Spinal cord (tissue), 10 donors: Measurements from ENCODE around the gene PPP1R18. TPM values are rescaled to one million over a fixed set of nuclear protein-coding genes. Genes with fewer than 3 reads are reported as not detected.
"Not testable (repeated sequence)": the region's sequence is repeated elsewhere in the genome, so short reads cannot be mapped to it uniquely, and the experiment has no call there.

Experiments
- DNase-seq, 6 donors: peaks; one replicate each; pipeline versions ENCODE4 v3.0.0 to v3.0.0-alpha.2; 2013 to 2015; ENCODE audit warnings: low spot score in 6 of 6, low read depth in 4 of 6
- H3K27ac ChIP-seq: one replicate; pipeline ENCODE4 v1.5.1; 2013; ENCODE audit warnings: low read depth, low read length, control low read depth
- H3K27me3 ChIP-seq: one replicate; pipeline ENCODE4 v1.6.1; 2013; ENCODE audit warnings: low read length; ENCODE audit not compliant: control insufficient read depth, insufficient read depth
- H3K36me3 ChIP-seq: one replicate; pipeline ENCODE4 v1.6.1; 2013; ENCODE audit warnings: low read length; ENCODE audit not compliant: control insufficient read depth, insufficient read depth
- H3K4me1 ChIP-seq: one replicate; pipeline ENCODE4 v1.6.1; 2013; ENCODE audit warnings: low read length; ENCODE audit not compliant: control insufficient read depth, insufficient read depth
- H3K4me3 ChIP-seq: one replicate; pipeline ENCODE4 v1.5.1; 2013; ENCODE audit warnings: low read depth, low read length, control low read depth
- H3K9me3 ChIP-seq: one replicate; pipeline ENCODE4 v1.6.1; 2013; ENCODE audit warnings: low read length; ENCODE audit not compliant: control insufficient read depth, insufficient read depth
- WGBS: methylation state at CpG from one replicate; pipeline ENCODE4 v1.1.5; 2013; ENCODE audit warnings: missing lambda C conversion rate; ENCODE audit not compliant: insufficient coverage; 5-methylcytosine and 5-hydroxymethylcytosine counted together
- polyA plus RNA-seq, 2 donors: library from polyadenylated mRNA; unstranded; fragments of 120-200 nt; gene quantifications; one replicate each; pipeline ENCODE4 v1.2.1, GENCODE V29; 2013; ENCODE audit not compliant: insufficient read length in 2 of 2
- total RNA-seq, 2 donors: library from RNA; depleted of rRNA in 1 of 2; stranded (reverse); fragments of 120-200 nt in 1 of 2; fragments of >200 nt in 1 of 2; gene quantifications; one replicate each; pipeline versions ENCODE4 v1.2.3 to v1.2.4, GENCODE V29; 2013 to 2014
- donor health status: healthy.

PPP1R18 gene
- total and polyA plus RNA-seq, 4 donors, result 14.5 to 49.3 (median 37.8) TPM

DNA sequence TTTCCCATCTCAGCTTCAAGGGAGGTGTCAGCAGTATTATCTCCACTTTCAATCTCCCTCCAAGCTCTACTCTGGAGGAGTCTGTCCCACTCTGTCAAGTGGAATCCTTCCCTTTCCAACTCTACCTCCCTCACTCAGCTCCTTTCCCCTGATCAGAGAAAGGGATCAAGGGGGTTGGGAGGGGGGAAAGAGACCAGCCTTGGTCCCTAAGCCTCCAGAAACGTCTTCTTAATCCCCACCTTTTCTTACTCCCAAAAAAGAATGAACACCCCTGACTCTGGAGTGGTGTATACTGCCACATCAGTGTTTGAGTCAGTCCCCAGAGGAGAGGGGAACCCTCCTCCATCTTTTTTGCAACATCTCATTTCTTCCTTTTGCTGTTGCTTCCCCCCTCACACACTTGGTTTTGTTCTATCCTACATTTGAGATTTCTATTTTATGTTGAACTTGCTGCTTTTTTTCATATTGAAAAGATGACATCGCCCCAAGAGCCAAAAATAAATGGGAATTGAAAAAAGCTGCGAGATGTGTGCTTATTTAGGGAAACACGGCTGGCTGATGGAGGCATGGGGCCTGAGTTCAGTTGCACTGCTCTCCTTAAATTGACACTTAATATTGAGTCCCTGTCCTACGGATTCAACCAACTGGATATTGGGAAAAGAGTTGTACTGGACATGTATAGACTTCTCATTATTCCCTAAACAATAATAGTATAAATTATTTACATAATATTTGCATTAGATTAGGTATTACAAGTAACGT, 38.6 kb upstream of the PPP1R18 start:
- WGBS, result 0% methylated on average over 2 of the region's 6 CpGs
- Histone ChIP-seq H3K27me3 (no peaks in the 10 kb centered on the region), H3K9me3 (no peaks in the 10 kb centered on the region), H3K4me3 (no peak overlapping the region), H3K36me3 (peaks cover 71% of the 10 kb centered on the region), H3K4me1 (peaks cover 25% of the 10 kb centered on the region), H3K27ac (no peak overlapping the region)
- DNase-seq, result peak in 1 of 6 donors; percentile 14

DNA sequence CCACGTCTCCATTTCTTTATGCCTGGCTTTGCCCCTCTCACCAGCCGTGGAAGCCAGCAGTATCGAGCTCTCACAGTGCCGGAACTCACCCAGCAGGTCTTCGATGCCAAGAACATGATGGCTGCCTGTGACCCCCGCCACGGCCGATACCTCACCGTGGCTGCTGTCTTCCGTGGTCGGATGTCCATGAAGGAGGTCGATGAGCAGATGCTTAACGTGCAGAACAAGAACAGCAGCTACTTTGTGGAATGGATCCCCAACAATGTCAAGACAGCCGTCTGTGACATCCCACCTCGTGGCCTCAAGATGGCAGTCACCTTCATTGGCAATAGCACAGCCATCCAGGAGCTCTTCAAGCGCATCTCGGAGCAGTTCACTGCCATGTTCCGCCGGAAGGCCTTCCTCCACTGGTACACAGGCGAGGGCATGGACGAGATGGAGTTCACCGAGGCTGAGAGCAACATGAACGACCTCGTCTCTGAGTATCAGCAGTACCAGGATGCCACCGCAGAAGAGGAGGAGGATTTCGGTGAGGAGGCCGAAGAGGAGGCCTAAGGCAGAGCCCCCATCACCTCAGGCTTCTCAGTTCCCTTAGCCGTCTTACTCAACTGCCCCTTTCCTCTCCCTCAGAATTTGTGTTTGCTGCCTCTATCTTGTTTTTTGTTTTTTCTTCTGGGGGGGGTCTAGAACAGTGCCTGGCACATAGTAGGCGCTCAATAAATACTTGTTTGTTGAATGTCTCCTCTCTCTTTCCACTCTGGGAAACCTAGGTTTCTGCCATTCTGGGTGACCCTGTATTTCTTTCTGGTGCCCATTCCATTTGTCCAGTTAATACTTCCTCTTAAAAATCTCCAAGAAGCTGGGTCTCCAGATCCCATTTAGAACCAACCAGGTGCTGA, 37.6 kb upstream of the PPP1R18 start:
- H3K4me1 ChIP-seq, result peaks cover 25% of the 10 kb centered on the region

DNA sequence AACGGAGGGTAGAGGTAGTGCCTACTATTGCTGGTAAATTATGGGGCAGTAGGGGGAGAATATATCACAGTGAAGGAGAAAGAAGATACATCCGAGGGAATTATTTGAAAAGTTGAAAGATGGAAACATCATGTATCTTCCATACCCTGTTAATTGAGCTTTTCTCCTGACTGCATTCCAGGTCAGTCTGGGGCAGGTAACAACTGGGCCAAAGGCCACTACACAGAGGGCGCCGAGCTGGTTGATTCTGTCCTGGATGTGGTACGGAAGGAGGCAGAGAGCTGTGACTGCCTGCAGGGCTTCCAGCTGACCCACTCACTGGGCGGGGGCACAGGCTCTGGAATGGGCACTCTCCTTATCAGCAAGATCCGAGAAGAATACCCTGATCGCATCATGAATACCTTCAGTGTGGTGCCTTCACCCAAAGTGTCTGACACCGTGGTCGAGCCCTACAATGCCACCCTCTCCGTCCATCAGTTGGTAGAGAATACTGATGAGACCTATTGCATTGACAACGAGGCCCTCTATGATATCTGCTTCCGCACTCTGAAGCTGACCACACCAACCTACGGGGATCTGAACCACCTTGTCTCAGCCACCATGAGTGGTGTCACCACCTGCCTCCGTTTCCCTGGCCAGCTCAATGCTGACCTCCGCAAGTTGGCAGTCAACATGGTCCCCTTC, 36.9 kb upstream of the PPP1R18 start:
- not testable (repeated sequence) for H3K27me3 ChIP-seq, H3K4me3 ChIP-seq, H3K27ac ChIP-seq, H3K9me3 ChIP-seq, DNase-seq
- WGBS, result 75% methylated on average over 14 of the region's 16 CpGs
- Histone ChIP-seq H3K4me1 (peaks cover 30% of the 10 kb centered on the region), H3K36me3 (peaks cover 57% of the 10 kb centered on the region)

More for the DNA sequence above, 37.6 kb upstream of the PPP1R18 start:
- not testable (repeated sequence) for DNase-seq, H3K27me3 ChIP-seq, H3K4me3 ChIP-seq, H3K27ac ChIP-seq, H3K9me3 ChIP-seq
- peaks cover 64% of the 10 kb centered on the region for H3K36me3 ChIP-seq
- WGBS, result 73% methylated on average over 11 of the region's 29 CpGs

DNA sequence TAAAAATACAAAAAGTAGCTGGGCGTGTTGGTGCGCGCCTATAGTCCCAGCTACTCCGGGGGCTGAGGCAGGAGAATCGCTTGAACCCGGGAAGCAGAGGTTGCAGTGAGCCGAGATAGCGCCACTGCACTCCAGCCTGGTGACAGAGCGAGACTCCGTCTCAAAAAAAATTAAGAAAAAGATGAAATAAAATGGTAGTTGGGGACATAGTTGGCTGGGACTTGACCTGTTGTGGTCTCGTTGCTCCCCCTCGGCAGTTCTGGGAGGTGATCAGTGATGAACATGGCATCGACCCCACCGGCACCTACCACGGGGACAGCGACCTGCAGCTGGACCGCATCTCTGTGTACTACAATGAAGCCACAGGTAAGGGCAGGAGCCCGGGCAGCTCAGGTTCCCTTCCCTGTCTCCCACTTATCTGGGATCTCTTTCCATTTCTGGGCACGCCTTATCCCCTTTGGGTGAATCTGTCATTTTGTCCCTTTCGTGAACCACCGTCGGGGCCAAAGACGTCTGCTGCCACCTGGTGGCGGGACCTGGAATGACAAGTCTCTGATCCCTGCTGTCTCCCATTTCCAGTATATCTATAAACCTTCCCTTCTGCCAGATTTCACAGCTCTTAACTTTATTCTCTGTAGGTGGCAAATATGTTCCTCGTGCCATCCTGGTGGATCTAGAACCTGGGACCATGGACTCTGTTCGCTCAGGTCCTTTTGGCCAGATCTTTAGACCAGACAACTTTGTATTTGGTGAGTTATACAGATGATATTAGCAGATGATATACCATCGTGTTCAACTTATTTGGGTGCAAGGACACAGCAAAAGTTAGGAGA, 36.1 kb upstream of the PPP1R18 start:
- Histone ChIP-seq H3K36me3 (peaks cover 50% of the 10 kb centered on the region), H3K4me3 (peak overlapping the region; percentile 82), H3K27me3 (no peaks in the 10 kb centered on the region)

DNA sequence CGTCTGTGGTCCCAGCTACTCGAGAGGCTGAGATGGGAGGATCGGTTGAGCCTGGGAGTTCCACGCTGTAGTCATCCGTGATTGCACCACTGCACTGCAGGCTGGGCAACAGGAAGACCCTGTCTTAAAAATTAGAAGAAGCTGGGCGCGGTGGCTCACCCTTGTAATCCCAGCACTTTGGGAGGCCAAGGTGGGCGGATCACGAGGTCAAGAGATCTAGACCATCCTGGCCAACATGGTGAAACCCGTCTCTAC, 35.5 kb upstream of the PPP1R18 start:
- Histone ChIP-seq H3K4me3 (peak overlapping the region; percentile 82), H3K27ac (peak overlapping the region; percentile 93), H3K36me3 (peaks cover 45% of the 10 kb centered on the region), H3K4me1 (peaks cover 36% of the 10 kb centered on the region)
- DNase-seq, result peak in 1 of 6 donors; percentile 39
- H3K9me3 ChIP-seq, H3K27me3 ChIP-seq: not testable (repeated sequence)
- 12% methylated on average over 9 of the region's 10 CpGs for WGBS

More for the DNA sequence above, 36.1 kb upstream of the PPP1R18 start:
- WGBS, result 11% methylated on average over 27 of the region's 27 CpGs
- peak in 3 of 6 donors; percentile 64 to 91 (median 91) for DNase-seq
- Histone ChIP-seq H3K9me3 (no peaks in the 10 kb centered on the region), H3K27ac (peak overlapping the region; percentile 52), H3K4me1 (peaks cover 36% of the 10 kb centered on the region)

DNA sequence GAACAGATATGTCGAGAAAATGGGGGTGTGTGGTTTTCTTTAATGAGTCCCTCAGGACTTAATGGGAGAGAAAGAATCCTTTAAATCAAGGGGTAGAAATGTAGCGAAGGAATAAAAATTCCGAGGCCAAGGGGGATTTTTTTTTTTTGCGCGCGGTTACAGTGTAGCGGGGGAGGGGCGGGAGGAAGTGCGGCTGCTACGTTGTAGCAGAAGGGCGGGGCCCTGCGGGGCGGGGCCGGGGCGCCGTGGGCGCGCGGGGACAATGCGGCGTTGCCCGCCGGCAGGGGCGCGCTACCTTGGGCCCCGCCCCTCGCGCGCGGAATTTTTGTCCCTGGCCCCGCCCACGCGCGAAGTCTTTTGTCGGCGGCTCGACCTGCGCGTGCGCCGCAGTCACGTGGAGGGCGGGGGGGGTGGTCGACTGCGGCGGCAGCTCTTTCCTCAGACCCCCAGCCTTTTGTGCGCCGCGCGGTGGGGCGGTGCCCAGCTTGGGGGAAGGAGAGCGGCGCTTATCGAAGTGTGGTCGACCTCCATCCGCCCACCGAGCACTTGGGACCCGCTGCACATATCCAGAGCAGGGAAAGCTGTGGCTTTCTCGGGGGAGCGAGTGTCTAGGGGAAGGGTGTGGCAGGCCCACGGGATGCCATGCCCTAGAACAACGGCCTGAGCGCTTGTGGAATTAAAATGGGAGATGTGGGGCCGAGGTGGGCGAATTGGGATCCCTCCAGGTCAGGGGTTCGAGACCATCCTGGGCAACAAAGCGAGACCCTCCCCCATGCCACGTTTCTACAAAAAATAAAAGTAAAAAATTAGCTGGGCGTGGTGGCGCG, 35.0 kb upstream of the PPP1R18 start:
- peak in 5 of 6 donors; percentile 72 to 98 (median 90) for DNase-seq
- 1% methylated on average over 65 of the region's 71 CpGs for WGBS
- Histone ChIP-seq H3K9me3 (no peaks in the 10 kb centered on the region), H3K27ac (peak overlapping the region; percentile 96), H3K4me3 (peak overlapping the region; percentile 82), H3K27me3 (no peaks in the 10 kb centered on the region), H3K36me3 (peaks cover 41% of the 10 kb centered on the region), H3K4me1 (peaks cover 40% of the 10 kb centered on the region)

DNA sequence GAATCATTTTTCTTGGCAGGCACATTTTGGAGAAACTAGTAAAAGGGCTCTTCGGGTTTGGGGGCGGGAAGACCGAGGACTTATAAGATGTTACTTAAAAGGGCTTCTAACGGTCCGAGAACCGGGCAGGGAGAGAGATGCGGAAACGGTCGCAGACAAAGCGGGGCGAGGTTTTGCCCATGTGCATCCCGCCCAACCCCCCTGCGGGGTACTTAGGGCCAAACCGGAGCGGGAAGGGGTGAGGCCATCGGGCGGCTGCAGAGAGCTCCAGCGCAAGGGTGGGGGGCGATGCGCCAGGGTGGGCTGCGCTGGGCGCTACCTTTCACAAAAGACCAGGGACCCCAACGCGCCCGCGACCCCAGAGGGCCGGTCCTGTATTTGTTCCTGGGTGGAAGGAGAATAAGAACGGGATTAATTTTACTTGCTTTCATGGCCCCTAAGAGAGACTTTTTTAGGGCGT, 34.3 kb upstream of the PPP1R18 start:
- Histone ChIP-seq H3K4me3 (peak overlapping the region; percentile 81), H3K36me3 (peaks cover 35% of the 10 kb centered on the region), H3K4me1 (peaks cover 46% of the 10 kb centered on the region), H3K27ac (peak overlapping the region; percentile 96), H3K9me3 (no peaks in the 10 kb centered on the region), H3K27me3 (no peaks in the 10 kb centered on the region)
- DNase-seq, result peak in 2 of 6 donors; percentile 85 to 87
- 0% methylated on average over 29 of the region's 29 CpGs for WGBS

DNA sequence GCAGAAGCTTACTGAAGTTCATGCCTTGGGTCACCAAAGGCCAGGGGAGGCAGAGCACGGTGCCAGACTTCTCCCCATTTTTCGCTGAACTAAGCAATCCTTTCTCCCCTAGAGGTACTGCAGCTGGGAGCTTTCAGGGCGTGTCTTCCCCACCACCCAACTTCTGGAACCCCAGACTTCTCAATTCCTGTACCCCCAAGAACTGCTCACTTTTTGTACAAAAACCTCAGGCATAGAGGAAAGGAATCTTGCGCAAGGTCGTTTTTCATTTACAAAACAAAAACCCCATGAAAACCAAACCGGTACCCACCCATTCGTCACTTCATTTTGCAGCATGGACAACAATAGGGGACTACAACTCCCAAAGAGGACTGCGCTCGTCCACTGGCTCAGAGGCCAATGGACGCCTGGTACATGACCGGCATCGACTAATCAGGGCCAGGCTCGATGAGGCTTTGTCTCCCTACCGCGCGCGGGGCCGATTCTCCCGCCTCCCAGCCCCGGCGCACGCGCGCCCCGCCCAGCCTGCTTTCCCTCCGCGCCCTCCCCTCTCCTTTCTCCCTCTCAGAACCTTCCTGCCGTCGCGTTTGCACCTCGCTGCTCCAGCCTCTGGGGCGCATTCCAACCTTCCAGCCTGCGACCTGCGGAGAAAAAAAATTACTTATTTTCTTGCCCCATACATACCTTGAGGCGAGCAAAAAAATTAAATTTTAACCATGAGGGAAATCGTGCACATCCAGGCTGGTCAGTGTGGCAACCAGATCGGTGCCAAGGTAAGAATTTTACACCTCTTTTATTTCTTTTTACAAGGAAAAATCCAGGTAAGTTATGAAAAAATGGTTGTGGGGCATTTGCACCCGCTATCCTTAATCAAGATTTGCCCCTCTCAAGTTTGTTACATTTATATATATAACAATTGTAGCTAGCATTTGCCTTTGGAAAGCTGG, 33.6 kb upstream of the PPP1R18 start, which contains the start of gene TUBB:
Gene TUBB (plus strand): TSS at position 562 of the 947 bp plus-strand sequence. CDS start 155 bp downstream, at position 717.
- H3K9me3 ChIP-seq, result no peaks in the 10 kb centered on the region
- H3K27me3 ChIP-seq, result no peaks in the 10 kb centered on the region
- DNase-seq, result peak; percentile 89 to 99 (median 96)
- H3K36me3 ChIP-seq, result peaks cover 35% of the 10 kb centered on the region
- under 1% methylated on average over 34 of the region's 38 CpGs for WGBS
- peak within 1 kb of the TSS; percentile 81 for H3K4me3 ChIP-seq
- peaks cover 46% of the 10 kb centered on the region for H3K4me1 ChIP-seq
- H3K27ac ChIP-seq, result peak within 1 kb of the TSS; percentile 96
